NB4 (cell line): Measurements from ENCODE around the gene OR2T6.

ENCODE experiments used
- DNase-seq: peaks from one replicate; pipeline ENCODE4 v3.0.0; 2010; ENCODE audit warnings: low read depth
- H3K4me3 ChIP-seq: one replicate; pipeline ENCODE4 v1.5.1; 2011; ENCODE audit warnings: mild to moderate bottlenecking, low read depth, low read length, moderate library complexity
- CTCF ChIP-seq: IDR thresholded peaks from one replicate; pipeline ENCODE4 v1.5.1; 2012; ENCODE audit warnings: low read depth, low read length
- MYC ChIP-seq: IDR thresholded peaks from 2 replicates; pipeline ENCODE4 v1.6.1; 2011; ENCODE audit warnings: low read depth, low read length
- POLR2A ChIP-seq: IDR thresholded peaks from 2 replicates; pipeline ENCODE4 v1.6.1; 2011; ENCODE audit warnings: mild to moderate bottlenecking; ENCODE audit not compliant: insufficient read length; ENCODE audit errors: extremely low read depth
- TF ChIP-seq, protein P1 (sequence below): IDR thresholded peaks from 2 replicates; pipeline ENCODE4 v1.6.1; 2011; ENCODE audit warnings: low read depth, low read length

OR2T6 gene

GRCh38 chr1:248366609-248367008 is 8.9 kb upstream of the OR2T6 start:
- DNase-seq = no peak
- no peak overlapping the region for H3K4me3 ChIP-seq
- no peak for TF ChIP-seq CTCF
- TF ChIP-seq MYC = no peak
- no peak for TF ChIP-seq POLR2A
- TF ChIP-seq, protein P1, sequence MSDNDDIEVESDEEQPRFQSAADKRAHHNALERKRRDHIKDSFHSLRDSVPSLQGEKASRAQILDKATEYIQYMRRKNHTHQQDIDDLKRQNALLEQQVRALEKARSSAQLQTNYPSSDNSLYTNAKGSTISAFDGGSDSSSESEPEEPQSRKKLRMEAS = no peak

DNA sequence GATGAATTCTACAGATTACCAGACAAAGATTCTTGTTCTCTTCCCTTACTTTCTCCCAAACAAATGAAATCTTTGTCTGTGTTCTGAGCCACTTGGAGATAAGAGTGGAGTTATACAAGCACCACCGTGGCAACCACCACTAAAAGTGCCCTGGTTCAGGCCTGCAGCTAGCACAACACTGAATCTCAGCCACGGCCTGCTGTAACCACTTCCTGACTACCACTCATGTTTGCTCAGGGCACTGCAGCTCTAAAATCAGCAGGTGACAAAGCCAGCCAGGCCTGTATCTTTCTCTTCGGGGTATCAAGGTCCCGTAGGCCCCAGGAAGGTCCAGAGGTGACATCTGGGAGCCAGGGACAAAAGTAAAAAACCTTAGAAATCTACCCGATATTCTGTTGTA is 3.2 kb upstream of the OR2T6 start:
- H3K4me3 ChIP-seq = no peak overlapping the region
- TF ChIP-seq, protein P1 = no peak
- no peak for TF ChIP-seq POLR2A
- TF ChIP-seq MYC = no peak
- no peak for TF ChIP-seq CTCF
- DNase-seq = no peak

DNA sequence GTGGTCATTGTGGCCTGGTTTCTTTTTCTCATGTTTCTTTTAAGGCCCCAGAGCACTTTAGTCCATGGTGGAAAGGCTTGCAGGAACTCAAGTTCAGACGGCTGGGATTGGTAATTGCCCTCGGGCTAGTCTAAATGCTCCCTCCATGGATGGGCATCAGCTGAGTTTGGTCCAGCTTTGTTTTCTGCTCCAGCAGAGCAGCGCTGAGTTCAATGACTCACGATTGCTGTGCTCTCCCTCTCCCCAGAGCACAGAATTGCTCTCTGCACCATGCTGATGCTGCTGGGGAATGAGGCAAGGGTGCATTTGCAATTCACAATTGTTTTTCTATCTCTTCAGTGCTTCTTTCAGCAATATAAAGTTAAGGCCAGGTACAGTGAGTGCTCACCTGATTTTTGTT is 1.8 kb upstream of the OR2T6 start:
- TF ChIP-seq CTCF (no peak), MYC (no peak), POLR2A (no peak)
- DNase-seq = no peak
- no peak overlapping the region for H3K4me3 ChIP-seq

GRCh38 chr1:248376916-248377315 is 1.4 kb downstream of the OR2T6 start:
- H3K4me3 ChIP-seq = no peak overlapping the region
- TF ChIP-seq MYC = no peak
- no peak for TF ChIP-seq CTCF
- TF ChIP-seq, protein P1 = no peak
- no peak for TF ChIP-seq POLR2A
- no peak for DNase-seq

DNA sequence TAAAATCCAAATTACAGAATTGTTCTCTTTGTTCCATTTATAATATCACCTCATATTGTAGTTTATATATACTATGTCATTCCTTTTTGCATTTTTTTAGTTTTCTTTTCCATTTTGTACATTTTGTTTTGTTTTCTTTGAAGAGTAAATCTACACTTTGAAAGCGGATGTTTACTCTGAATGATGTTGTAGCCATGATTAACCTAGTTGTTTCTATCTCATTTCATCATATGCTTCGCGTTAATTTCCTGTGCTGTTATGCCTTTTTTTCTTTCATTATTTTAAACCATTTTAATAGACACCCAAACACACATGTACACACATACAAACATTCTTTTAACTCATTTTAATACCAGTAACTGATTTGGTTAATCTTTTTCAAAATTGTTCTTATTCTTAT is 5.3 kb downstream of the OR2T6 start:
- H3K4me3 ChIP-seq = no peak overlapping the region

More for the DNA sequence above, 5.3 kb downstream of the OR2T6 start:
- DNase-seq = no peak
- TF ChIP-seq CTCF (no peak), POLR2A (no peak), MYC (no peak)
- TF ChIP-seq, protein P1 = no peak
